GM12874 (cell line): ENCODE data around the gene KLHL29.

Experiments used
- TF ChIP-seq, protein P1 (sequence below): IDR thresholded peaks from 2 replicates; pipeline ENCODE4 v1.5.1; 2011; ENCODE audit warnings: low read depth, mild to moderate bottlenecking, control low read depth, low read length, moderate library complexity; ENCODE audit not compliant: insufficient read depth

KLHL29 gene

DNA sequence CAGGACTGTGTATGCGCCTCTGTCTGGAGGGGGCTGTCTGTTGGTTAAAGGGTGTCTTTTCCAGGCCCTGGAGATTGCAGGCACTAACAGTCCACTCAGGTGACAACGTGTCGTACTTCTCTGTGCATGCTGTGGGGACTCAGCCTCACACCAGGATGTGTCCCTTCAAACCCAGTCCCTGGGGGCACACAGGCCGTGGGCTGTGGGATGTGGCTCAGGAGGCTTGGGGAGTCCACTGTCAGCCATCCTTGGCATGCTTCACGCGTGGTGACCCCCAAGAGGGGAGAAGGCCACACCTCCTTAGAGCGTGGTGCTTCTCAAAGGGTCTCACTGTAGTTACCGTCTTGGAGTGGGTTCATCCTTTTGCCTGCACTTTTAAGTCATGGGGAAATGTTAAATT is 127.8 kb downstream of the KLHL29 start:
- TF ChIP-seq, protein P1, sequence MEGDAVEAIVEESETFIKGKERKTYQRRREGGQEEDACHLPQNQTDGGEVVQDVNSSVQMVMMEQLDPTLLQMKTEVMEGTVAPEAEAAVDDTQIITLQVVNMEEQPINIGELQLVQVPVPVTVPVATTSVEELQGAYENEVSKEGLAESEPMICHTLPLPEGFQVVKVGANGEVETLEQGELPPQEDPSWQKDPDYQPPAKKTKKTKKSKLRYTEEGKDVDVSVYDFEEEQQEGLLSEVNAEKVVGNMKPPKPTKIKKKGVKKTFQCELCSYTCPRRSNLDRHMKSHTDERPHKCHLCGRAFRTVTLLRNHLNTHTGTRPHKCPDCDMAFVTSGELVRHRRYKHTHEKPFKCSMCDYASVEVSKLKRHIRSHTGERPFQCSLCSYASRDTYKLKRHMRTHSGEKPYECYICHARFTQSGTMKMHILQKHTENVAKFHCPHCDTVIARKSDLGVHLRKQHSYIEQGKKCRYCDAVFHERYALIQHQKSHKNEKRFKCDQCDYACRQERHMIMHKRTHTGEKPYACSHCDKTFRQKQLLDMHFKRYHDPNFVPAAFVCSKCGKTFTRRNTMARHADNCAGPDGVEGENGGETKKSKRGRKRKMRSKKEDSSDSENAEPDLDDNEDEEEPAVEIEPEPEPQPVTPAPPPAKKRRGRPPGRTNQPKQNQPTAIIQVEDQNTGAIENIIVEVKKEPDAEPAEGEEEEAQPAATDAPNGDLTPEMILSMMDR: no peak

DNA sequence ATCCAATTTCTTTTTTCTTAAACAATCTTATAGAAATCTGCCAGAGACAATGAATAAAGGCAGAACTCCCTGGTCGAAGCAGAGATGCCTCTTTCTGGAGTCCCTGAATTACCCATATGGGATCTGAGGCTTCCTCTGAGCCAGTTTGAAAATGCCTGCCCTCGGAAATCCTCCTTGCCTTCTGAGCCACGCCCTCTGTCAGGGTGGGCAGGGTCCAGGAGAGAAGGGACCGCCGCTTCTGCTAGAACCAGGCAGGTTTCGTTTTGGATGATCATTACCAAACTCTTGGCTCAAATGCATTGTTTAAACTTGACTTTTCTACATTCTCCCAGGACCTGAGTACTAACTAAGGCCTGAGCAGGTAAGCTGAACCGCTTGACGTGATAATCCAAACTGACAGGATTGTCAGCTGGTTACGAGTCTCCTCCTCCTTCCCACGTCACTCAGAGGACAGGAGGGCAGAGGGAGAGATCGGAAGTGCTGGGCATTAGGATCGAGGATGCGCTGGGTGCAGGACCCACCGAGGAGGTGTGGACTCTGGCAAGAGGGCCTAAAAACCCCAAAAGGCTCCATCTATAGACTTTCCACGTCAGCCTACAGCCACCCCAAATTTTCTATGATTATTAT is 128.4 kb downstream of the KLHL29 start:
- TF ChIP-seq, protein P1: no peak

DNA sequence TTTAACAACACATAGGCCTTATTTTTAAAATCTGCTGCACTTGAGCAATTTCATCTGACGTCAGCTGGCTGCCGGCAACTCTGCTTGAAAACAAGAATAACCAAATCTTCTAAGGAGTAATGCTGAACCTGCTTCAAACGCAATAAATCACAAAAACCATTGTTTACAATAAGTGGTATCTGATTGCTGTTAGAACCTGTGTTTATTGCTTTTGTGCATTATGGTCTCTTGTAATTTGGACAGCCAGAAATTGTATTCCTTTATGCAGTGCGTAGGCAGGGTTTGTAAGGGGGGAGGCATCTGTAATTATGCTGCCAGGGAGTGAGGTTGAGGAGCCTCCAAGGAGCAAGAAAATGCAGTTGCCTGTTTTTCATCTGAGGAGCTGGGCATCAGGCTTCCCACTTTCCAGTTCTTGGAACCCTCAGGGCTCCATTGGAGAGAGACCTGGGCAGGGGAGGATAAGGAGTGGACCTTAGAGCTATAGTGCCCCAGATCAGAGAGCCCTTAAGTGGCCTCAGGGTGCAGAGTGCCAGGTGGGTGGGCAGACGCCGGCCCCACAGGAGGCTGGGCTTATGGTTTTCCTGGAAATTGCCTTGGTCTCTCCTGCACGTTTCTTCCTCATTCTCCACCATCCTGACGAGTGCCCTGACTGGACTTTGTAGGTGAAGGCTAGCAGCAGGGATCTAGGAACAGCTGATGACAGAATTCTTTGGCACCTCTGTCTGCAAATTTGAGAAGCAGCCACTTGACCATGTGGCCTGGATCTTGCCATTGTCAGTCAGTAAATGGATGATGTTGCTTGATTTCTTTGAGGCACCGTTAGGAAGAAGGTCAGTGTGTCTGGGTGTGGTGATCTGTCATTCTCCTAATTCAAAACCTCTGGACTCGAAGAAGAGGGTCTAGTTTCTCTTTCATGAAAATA is 129.2 kb downstream of the KLHL29 start:
- TF ChIP-seq, protein P1: no peak

DNA sequence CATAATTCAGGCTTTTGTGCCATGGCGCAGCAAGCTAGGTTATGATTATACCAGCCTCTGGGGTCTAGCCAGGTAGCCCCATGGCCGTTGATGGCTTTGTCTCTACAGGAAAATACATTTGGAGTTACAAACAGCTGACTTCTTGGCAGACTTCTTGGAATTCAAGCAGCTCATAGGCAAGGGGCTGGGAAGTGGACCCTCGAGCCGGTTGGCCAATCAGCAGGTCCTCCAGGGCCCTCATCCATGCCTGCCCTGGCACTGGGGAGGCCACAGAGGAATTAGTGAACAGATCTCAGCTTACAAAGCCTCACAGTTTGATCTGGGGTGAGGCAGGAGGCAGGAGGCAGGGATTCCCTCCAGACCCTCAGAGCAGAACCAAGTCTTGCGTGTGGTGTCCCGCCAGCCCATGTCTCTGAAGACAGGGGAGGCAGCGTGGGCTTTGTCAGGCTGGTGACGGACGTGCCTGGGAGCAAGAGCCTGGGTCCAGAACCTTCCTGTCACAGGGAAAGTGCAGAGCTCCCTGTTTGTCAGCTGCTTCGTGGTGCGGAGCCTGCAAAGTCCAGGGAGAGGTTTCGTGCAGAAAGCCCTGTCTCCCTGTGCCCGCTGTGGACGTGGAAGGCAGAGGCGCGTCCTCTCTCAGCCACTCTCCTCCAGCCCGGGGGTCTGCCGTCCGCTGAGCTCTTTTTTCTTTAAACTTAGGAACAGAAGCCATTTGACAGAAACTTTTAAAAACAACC is 131.7 kb downstream of the KLHL29 start:
- TF ChIP-seq, protein P1: no peak

DNA sequence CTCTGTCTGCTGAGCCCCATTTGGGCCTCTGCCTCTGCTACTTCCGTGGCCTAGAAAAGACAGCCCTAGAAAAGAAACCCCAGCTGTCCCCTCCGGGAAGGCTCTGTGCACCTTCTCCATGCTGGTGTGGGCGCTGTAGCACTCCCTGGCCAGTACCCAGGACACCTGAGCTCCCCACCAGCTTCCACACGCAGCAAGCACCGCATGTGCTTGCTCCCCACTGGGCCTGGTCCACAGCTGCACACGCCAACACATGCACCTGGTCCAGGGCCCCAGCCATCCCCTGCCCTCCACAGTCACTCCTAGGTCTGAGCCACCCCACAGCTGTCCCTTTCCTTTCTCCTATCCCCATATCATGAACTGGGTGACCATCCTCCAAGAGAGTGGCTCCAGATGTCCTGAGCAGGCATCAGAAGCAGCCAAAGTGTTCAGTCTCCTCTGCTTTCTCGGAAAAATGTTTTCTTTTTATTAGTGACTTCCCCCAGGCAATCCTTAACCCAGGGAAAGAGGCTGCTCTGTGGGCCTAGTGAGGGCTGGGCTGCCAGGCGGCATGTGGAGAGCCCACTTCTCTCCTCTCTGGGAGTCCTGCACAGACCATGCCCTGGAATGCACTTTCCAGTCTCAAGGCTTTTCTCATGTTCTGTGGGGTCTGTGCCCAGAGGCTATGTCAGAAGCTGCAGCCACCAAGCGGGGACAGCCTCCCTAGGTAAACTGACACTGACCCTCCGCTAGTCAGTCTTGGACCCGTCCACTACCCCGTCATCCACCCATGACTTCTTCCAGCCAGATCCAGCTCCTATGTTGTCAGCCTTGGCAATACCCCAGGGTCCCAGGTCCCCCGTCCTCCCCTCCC is 133.7 kb downstream of the KLHL29 start:
- TF ChIP-seq, protein P1: no peak

DNA sequence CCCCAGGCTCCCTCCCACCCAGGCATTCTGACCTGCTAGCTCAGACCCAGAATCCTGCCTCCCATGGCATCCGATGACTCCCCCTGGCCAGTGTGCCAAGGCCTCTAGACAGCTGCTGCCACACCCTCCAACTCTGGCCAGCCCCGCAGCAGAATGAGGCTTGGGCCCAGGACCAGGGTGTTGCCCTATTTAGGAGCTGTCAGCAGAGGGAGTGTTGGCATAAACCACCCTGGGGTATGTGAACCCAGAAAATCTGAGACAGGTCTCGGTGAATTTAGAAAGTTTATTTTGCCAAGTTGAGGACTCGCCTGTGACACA is 134.3 kb downstream of the KLHL29 start:
- TF ChIP-seq, protein P1: no peak
